HFFc6 (cell line): ENCODE results near the gene SULT6B1. TPM values are rescaled to one million over a fixed set of nuclear protein-coding genes. Genes with fewer than 3 reads are reported as not detected.

Source experiments
- DNase-seq: peaks from one replicate; pipeline ENCODE4 v3.0.0-alpha.2; 2018
- H3K27ac Mint-ChIP-seq: 2 replicates; pipeline ENCODE4 v1.8.0; 2020; ENCODE audit warnings: mild to moderate bottlenecking, mixed read lengths
- H3K27me3 Mint-ChIP-seq: 2 replicates; pipeline ENCODE4 v1.8.0; 2021; ENCODE audit warnings: mild to moderate bottlenecking, moderate library complexity, mixed read lengths; ENCODE audit not compliant: insufficient read depth
- H3K36me3 Mint-ChIP-seq: 2 replicates; pipeline ENCODE4 v1.8.0; 2021; ENCODE audit warnings: low read depth, mixed read lengths
- H3K4me1 Mint-ChIP-seq: 2 replicates; pipeline ENCODE4 v1.8.0; 2020; ENCODE audit warnings: low read depth, mixed read lengths
- H3K4me3 Mint-ChIP-seq: 2 replicates; pipeline ENCODE4 v1.8.0; 2020; ENCODE audit warnings: mild to moderate bottlenecking, moderate library complexity, mixed read lengths
- H3K9me3 Mint-ChIP-seq: 2 replicates; pipeline ENCODE4 v1.8.0; 2020; ENCODE audit warnings: mild to moderate bottlenecking, mixed read lengths
- total RNA-seq, 6 experiments: library from RNA; stranded (reverse); fragmentation: NEBNext Ultra II Directional; extraction: Animal tissue kit (Norgen Biotek cat#: 25700); gene quantifications; 2 replicates in 1 of 6; 3 replicates in 5 of 6; pipeline ENCODE4 v1.2.3, GENCODE V29; 2021
- TF ChIP-seq, protein P1 (sequence below): fragments of 200-600 bp; sonication (generic); IDR thresholded peaks from 2 replicates; pipeline ENCODE4 v1.5.0; 2021; ENCODE audit warnings: antibody characterized with exemption, mild to moderate bottlenecking

SULT6B1 gene
- total RNA-seq, 6 experiments from 2014 or later, result not detected

DNA sequence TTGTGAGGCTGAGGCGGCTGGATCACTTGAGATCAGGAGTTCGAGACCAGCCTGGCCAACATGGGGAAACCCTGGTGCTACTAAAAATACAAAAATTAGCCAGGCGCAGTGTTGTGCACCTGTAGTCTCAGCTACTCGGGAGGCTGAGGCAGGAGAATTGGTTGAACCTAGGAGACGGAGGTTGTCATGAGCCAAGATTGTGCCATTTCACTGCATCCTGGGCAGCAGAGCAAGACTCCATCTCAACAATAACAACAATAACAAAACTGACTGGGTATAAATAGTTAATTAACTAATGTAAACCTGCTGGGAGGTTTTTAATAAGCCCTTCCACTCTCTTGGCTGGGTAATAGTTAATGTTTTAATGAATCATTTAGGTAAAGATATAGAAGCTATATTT is 7.8 kb downstream of the SULT6B1 start:
- H3K27me3 Mint-ChIP-seq, result peaks cover 16% of the 10 kb centered on the region

DNA sequence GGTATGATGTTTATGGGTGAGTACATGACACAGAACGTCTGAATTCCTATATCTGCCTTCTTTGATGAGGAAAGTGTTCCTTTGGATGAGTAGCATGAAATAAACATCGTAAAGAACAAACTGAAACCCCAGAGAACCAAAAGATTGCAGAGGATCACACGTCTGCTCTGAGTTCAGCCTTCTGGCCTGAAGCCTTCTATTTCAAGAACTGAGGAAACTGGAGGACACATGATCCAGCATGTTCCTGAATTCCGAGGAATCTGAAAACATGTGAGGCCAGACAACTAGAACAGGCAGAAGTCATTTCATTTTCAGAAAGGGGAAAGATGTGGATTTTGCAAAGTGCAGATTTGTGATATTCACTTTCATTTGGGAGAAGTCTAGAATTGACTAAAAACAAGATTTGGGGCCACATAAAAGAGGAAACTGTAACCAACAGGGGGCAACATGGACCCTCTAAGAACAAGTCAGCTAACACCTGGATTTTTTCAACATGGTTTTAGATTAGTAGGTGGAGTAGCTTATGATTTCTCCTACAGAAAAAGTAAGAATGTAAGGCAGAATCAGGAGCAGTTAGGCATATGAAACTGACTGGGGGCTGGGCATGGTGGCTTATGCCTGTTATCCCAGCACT is 8.3 kb downstream of the SULT6B1 start:
- Mint-ChIP-seq H3K9me3 (no peaks in the 10 kb centered on the region), H3K4me1 (peaks cover 27% of the 10 kb centered on the region), H3K27ac (no peak overlapping the region), H3K27me3 (peaks cover 16% of the 10 kb centered on the region), H3K4me3 (peak overlapping the region; percentile 61), H3K36me3 (no peaks in the 10 kb centered on the region)
- TF ChIP-seq, protein P1, sequence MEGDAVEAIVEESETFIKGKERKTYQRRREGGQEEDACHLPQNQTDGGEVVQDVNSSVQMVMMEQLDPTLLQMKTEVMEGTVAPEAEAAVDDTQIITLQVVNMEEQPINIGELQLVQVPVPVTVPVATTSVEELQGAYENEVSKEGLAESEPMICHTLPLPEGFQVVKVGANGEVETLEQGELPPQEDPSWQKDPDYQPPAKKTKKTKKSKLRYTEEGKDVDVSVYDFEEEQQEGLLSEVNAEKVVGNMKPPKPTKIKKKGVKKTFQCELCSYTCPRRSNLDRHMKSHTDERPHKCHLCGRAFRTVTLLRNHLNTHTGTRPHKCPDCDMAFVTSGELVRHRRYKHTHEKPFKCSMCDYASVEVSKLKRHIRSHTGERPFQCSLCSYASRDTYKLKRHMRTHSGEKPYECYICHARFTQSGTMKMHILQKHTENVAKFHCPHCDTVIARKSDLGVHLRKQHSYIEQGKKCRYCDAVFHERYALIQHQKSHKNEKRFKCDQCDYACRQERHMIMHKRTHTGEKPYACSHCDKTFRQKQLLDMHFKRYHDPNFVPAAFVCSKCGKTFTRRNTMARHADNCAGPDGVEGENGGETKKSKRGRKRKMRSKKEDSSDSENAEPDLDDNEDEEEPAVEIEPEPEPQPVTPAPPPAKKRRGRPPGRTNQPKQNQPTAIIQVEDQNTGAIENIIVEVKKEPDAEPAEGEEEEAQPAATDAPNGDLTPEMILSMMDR, result peak; percentile 20; the same call in 1 of the 2 replicates
- DNase-seq, result no peak

More for the DNA sequence above, 7.8 kb downstream of the SULT6B1 start:
- no peak for DNase-seq
- H3K4me3 Mint-ChIP-seq, result no peak overlapping the region
- no peaks in the 10 kb centered on the region for H3K36me3 Mint-ChIP-seq
- peaks cover 27% of the 10 kb centered on the region for H3K4me1 Mint-ChIP-seq
- TF ChIP-seq, protein P1, result no peak
- H3K27ac Mint-ChIP-seq, result no peak overlapping the region
- H3K9me3 Mint-ChIP-seq, result no peaks in the 10 kb centered on the region

DNA sequence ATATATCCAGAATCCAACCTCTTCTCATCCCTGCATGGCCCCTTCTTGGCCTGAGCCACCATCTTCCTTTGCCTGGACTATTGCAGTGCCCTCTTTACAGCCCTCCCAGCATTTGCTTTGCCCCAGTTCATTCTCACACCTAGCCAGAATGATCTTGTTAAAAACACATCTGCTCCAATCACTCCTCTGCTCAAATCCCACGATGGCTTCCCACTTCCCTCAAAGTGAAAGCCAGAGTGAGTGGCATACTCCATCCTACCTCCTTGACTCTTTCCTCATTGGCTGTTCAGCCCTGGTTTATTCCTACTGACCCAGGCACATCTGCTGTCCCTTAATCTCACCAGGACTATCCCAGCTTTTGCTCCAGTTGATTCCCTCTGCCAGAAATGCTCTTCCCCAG is 14.7 kb downstream of the SULT6B1 start:
- H3K36me3 Mint-ChIP-seq, result no peaks in the 10 kb centered on the region
- H3K27me3 Mint-ChIP-seq, result peaks cover 7% of the 10 kb centered on the region
- TF ChIP-seq, protein P1, result no peak
- H3K4me3 Mint-ChIP-seq, result no peak overlapping the region
- no peaks in the 10 kb centered on the region for H3K4me1 Mint-ChIP-seq
- DNase-seq, result no peak
- no peak overlapping the region for H3K27ac Mint-ChIP-seq
- no peaks in the 10 kb centered on the region for H3K9me3 Mint-ChIP-seq

DNA sequence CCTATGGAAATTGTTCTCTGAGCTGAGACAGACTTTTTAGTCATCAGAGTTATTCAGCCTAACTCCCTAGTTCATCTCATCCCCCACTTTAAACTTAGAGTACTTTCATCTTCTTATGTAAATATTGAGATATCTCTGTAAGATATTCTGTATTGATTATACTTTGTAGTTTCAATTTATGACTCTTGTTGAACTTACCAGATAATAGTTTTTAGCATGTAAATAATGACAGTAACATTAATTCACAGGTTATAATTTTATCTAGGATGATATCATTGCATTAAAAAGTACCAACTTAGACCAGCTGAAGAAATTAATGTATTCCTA is 16.9 kb downstream of the SULT6B1 start:
- no peak for DNase-seq
- no peak overlapping the region for H3K27ac Mint-ChIP-seq
- TF ChIP-seq, protein P1, result no peak
- peaks cover 10% of the 10 kb centered on the region; the same call in 1 of the 2 replicates for H3K4me1 Mint-ChIP-seq
- no peaks in the 10 kb centered on the region for H3K9me3 Mint-ChIP-seq
- no peaks in the 10 kb centered on the region for H3K36me3 Mint-ChIP-seq
- H3K4me3 Mint-ChIP-seq, result no peak overlapping the region
- peaks cover 2% of the 10 kb centered on the region; the same call in 1 of the 2 replicates for H3K27me3 Mint-ChIP-seq

DNA sequence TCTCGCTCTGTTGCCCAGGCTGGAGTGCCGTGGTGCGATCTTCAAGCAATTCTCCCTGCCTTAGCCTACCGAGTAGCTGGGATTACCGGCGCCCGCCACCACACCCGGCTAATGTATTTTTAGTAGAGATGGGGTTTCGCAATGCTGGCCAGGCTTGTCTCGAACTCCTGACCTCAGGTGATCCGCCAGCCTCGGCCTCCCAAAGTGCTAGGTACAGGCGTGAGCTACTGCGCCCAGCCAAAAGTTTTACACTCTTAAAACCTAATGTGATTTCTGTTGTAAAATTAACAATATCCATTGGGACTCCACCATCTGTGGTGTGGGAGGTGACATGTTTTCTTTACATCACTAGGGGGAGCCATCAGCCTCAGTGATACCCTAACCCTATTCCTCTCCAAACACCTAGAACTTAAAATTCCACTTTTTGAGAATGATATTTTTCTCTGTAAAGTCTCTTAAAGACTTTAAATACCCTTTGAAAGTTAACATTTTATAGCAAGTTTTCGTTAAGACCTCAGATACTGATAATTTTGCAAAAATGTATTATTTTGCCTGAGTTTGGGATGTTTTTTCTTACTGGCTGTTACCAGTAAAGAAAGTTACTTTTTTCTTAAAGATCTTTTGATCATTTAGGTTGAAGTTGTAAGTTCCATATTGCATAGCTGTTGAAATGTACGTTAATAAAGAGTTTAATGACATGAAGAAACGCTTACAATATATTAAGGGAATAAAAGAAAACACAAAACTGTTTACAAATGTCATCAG is 20.1 kb downstream of the SULT6B1 start:
- Mint-ChIP-seq H3K36me3 (peaks cover 11% of the 10 kb centered on the region), H3K27ac (no peak overlapping the region), H3K9me3 (peaks cover 24% of the 10 kb centered on the region), H3K27me3 (peaks cover 1% of the 10 kb centered on the region; the same call in 1 of the 2 replicates), H3K4me1 (peaks cover 10% of the 10 kb centered on the region; the same call in 1 of the 2 replicates), H3K4me3 (no peak overlapping the region)
- peak; percentile 40 for DNase-seq
- TF ChIP-seq, protein P1, result peak; percentile 87
